HEK293 (cell line): ENCODE results near the gene INS.

ENCODE experiments used
- CTCF ChIA-PET: fragments of 350-600 bp; formaldehyde crosslinking; extraction: SDS; loops from one replicate; lab custom pipeline; 2021; ENCODE audit warnings: antibody characterized with exemption; lab: Yijun Ruan, JAX
- POLR2A ChIA-PET: fragments of 300-600 bp; formaldehyde crosslinking; extraction: SDS; loops from one replicate; lab custom pipeline; 2020; ENCODE audit warnings: antibody characterized with exemption, inconsistent platforms; lab: Yijun Ruan, JAX
- H3K27ac ChIP-seq: fragments of 200-500 bp; sonication (Bioruptor generic); 2 replicates; pipeline ENCODE4 v1.5.1; 2014; ENCODE audit warnings: low read depth, low read length, control low read depth, inconsistent platforms; ENCODE audit errors: extremely low read depth
- H3K36me3 ChIP-seq, 2 experiments: fragments of 200-500 bp in 1 of 2; sonication (Bioruptor generic) in 1 of 2; 1 replicate in 1 of 2; 2 replicates in 1 of 2; pipeline ENCODE4 v1.5.1; 2014 to 2017; ENCODE audit warnings: inconsistent platforms in 2 of 2, low read length in 2 of 2; ENCODE audit not compliant: control insufficient read depth in 2 of 2, insufficient read depth in 1 of 2
- H3K4me1 ChIP-seq: fragments of 200-500 bp; sonication (Bioruptor generic); 2 replicates; pipeline ENCODE4 v1.5.1; 2014; ENCODE audit warnings: mild to moderate bottlenecking, low read length, inconsistent platforms; ENCODE audit not compliant: control insufficient read depth, insufficient read depth
- H3K4me3 ChIP-seq: 2 replicates; pipeline ENCODE4 v1.5.1; 2011; ENCODE audit warnings: low read depth, mild to moderate bottlenecking, control low read depth, low read length, moderate library complexity
- H3K9me3 ChIP-seq: fragments of 200-500 bp; sonication (Bioruptor generic); 2 replicates; pipeline ENCODE4 v1.5.1; 2014; ENCODE audit warnings: low read depth, low read length, inconsistent platforms; ENCODE audit not compliant: control insufficient read depth, insufficient read depth
- GLIS2 ChIP-seq: fragments of 450-650 bp; formaldehyde crosslinking; IDR thresholded peaks from 2 replicates; pipeline ENCODE4 v1.5.1; 2016; ENCODE audit warnings: missing biosample characterization, missing genetic modification characterization
- TRIM28 ChIP-seq: IDR thresholded peaks from 2 replicates; pipeline ENCODE4 v1.6.1; 2011; ENCODE audit warnings: low read length, control low read depth, borderline replicate concordance
- WT1 ChIP-seq: fragments of 450-650 bp; formaldehyde crosslinking; IDR thresholded peaks from 2 replicates; pipeline ENCODE4 v1.5.1; 2016; ENCODE audit warnings: missing biosample characterization, missing genetic modification characterization
- YY2 ChIP-seq: fragments of 450-650 bp; formaldehyde crosslinking; IDR thresholded peaks from 2 replicates; pipeline ENCODE4 v1.5.1; 2016; ENCODE audit warnings: missing biosample characterization, missing genetic modification characterization
- ZBTB1 ChIP-seq: fragments of 450-650 bp; formaldehyde crosslinking; IDR thresholded peaks from 2 replicates; pipeline ENCODE4 v1.5.1; 2016; ENCODE audit warnings: missing biosample characterization, missing genetic modification characterization
- ZFHX2 ChIP-seq: fragments of 450-650 bp; formaldehyde crosslinking; conservative IDR thresholded peaks from 2 replicates; pipeline ENCODE4 v1.5.1; 2016; ENCODE audit warnings: missing biosample characterization, missing genetic modification characterization
- ZNF10 ChIP-seq: fragments of 450-650 bp; formaldehyde crosslinking; IDR thresholded peaks from 2 replicates; pipeline ENCODE4 v1.5.1; 2017; ENCODE audit warnings: missing biosample characterization, missing genetic modification characterization
- ZNF132 ChIP-seq: fragments of 450-650 bp; formaldehyde crosslinking; IDR thresholded peaks from 2 replicates; pipeline ENCODE4 v1.5.1; 2017; ENCODE audit warnings: missing biosample characterization, missing genetic modification characterization, borderline replicate concordance
- ZNF184 ChIP-seq: fragments of 450-650 bp; IDR thresholded peaks from 2 replicates; pipeline ENCODE4 v1.5.1; 2018; ENCODE audit warnings: missing biosample characterization, mild to moderate bottlenecking, missing genetic modification characterization
- ZNF2 ChIP-seq: fragments of 450-650 bp; formaldehyde crosslinking; IDR thresholded peaks from 2 replicates; pipeline ENCODE4 v1.5.1; 2016; ENCODE audit warnings: missing biosample characterization, missing genetic modification characterization
- ZNF23 ChIP-seq: fragments of 450-650 bp; formaldehyde crosslinking; IDR thresholded peaks from 2 replicates; pipeline ENCODE4 v1.5.1; 2016; ENCODE audit warnings: missing biosample characterization, missing genetic modification characterization, borderline replicate concordance
- ZNF596 ChIP-seq: fragments of 450-650 bp; IDR thresholded peaks from 2 replicates; pipeline ENCODE4 v1.5.0; 2018; ENCODE audit warnings: missing biosample characterization, mild to moderate bottlenecking, missing genetic modification characterization, moderate library complexity
- ZNF785 ChIP-seq: fragments of 450-650 bp; formaldehyde crosslinking; IDR thresholded peaks from 2 replicates; pipeline ENCODE4 v1.5.1; 2016; ENCODE audit warnings: missing biosample characterization, missing genetic modification characterization
- ZNF830 ChIP-seq: fragments of 450-650 bp; IDR thresholded peaks from 2 replicates; pipeline ENCODE4 v1.5.0; 2018; ENCODE audit warnings: missing biosample characterization, missing genetic modification characterization, low read depth, mild to moderate bottlenecking, moderate library complexity
- ZNF837 ChIP-seq: fragments of 450-650 bp; formaldehyde crosslinking; IDR thresholded peaks from 2 replicates; pipeline ENCODE4 v1.5.1; 2016; ENCODE audit warnings: missing biosample characterization, missing genetic modification characterization
- TF ChIP-seq, protein P1 (sequence below): fragments of 450-650 bp; formaldehyde crosslinking; IDR thresholded peaks from 2 replicates; pipeline ENCODE4 v1.5.1; 2016; ENCODE audit warnings: missing biosample characterization, missing genetic modification characterization
- TF ChIP-seq, protein P2 (sequence below): fragments of 450-650 bp; formaldehyde crosslinking; IDR thresholded peaks from 2 replicates; pipeline ENCODE4; 2016; ENCODE audit warnings: missing biosample characterization, missing genetic modification characterization
- TF ChIP-seq, protein P3 (sequence below): fragments of 450-650 bp; formaldehyde crosslinking; IDR thresholded peaks from 2 replicates; pipeline ENCODE4 v1.5.1; 2016; ENCODE audit warnings: missing biosample characterization, missing genetic modification characterization

INS gene

DNA sequence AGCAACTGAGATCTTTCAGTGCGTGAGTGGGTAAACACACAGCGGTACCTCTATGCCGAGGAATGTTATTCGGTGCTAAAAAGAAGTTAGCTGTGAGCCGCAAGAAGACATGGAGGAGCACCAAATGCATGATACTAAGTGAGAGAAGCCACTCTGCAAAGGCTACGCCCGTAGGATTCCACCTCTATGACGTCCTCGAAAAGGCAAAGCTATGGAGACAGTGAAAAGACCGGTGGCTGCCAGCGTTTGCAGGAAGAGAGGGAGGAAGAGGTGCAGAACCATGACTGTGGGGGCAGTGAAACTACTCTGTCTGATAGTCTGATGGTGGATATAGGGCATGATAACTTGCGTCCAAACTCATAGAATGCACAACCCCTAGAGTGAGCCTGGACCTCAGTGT, 50.5 kb downstream of the INS start:
- CTCF ChIA-PET: no interaction called here
- H3K36me3 ChIP-seq: no peaks in the 10 kb centered on the region
- no peak overlapping the region for H3K4me3 ChIP-seq
- TF ChIP-seq ZBTB1 (tag by site-specific recombination): no peak
- TF ChIP-seq ZNF596 (tag by site-specific recombination): no peak
- TF ChIP-seq GLIS2 (tag by site-specific recombination): no peak
- TF ChIP-seq, protein P1, sequence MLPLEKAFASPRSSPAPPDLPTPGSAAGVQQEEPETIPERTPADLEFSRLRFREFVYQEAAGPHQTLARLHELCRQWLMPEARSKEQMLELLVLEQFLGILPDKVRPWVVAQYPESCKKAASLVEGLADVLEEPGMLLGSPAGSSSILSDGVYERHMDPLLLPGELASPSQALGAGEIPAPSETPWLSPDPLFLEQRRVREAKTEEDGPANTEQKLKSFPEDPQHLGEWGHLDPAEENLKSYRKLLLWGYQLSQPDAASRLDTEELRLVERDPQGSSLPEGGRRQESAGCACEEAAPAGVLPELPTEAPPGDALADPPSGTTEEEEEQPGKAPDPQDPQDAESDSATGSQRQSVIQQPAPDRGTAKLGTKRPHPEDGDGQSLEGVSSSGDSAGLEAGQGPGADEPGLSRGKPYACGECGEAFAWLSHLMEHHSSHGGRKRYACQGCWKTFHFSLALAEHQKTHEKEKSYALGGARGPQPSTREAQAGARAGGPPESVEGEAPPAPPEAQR (tag by site-specific recombination): no peak
- TF ChIP-seq WT1 (tag by site-specific recombination): no peak
- TF ChIP-seq ZNF837 (tag by site-specific recombination): no peak
- TF ChIP-seq, protein P2, sequence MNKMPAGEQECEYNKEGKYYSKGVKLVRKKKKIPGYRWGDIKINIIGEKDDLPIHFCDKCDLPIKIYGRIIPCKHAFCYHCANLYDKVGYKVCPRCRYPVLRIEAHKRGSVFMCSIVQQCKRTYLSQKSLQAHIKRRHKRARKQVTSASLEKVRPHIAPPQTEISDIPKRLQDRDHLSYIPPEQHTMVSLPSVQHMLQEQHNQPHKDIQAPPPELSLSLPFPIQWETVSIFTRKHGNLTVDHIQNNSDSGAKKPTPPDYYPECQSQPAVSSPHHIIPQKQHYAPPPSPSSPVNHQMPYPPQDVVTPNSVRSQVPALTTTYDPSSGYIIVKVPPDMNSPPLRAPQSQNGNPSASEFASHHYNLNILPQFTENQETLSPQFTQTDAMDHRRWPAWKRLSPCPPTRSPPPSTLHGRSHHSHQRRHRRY (tag by site-specific recombination): no peak
- no peak for TF ChIP-seq ZNF132
- no peak for TF ChIP-seq ZFHX2 (tag by site-specific recombination)
- TF ChIP-seq ZNF830: no peak
- TF ChIP-seq ZNF23 (tag by site-specific recombination): no peak
- no peak for TF ChIP-seq ZNF184 (tag by site-specific recombination)
- no peak for TF ChIP-seq ZNF10 (tag by site-specific recombination)
- no peak for TF ChIP-seq TRIM28
- no peak for TF ChIP-seq YY2 (tag by site-specific recombination)
- TF ChIP-seq ZNF2 (tag by site-specific recombination): no peak
- no peak for TF ChIP-seq ZNF785 (tag by site-specific recombination)
- TF ChIP-seq, protein P3, sequence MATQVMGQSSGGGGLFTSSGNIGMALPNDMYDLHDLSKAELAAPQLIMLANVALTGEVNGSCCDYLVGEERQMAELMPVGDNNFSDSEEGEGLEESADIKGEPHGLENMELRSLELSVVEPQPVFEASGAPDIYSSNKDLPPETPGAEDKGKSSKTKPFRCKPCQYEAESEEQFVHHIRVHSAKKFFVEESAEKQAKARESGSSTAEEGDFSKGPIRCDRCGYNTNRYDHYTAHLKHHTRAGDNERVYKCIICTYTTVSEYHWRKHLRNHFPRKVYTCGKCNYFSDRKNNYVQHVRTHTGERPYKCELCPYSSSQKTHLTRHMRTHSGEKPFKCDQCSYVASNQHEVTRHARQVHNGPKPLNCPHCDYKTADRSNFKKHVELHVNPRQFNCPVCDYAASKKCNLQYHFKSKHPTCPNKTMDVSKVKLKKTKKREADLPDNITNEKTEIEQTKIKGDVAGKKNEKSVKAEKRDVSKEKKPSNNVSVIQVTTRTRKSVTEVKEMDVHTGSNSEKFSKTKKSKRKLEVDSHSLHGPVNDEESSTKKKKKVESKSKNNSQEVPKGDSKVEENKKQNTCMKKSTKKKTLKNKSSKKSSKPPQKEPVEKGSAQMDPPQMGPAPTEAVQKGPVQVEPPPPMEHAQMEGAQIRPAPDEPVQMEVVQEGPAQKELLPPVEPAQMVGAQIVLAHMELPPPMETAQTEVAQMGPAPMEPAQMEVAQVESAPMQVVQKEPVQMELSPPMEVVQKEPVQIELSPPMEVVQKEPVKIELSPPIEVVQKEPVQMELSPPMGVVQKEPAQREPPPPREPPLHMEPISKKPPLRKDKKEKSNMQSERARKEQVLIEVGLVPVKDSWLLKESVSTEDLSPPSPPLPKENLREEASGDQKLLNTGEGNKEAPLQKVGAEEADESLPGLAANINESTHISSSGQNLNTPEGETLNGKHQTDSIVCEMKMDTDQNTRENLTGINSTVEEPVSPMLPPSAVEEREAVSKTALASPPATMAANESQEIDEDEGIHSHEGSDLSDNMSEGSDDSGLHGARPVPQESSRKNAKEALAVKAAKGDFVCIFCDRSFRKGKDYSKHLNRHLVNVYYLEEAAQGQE (tag by site-specific recombination): no peak
- no peaks in the 10 kb centered on the region for H3K4me1 ChIP-seq
- no peaks in the 10 kb centered on the region for H3K9me3 ChIP-seq
- POLR2A ChIA-PET: no interaction called here
- no peak overlapping the region for H3K27ac ChIP-seq
